GM12874 (cell line): ENCODE measurements around the gene ERC1.

Experiments used
- TF ChIP-seq, protein P1 (sequence below): IDR thresholded peaks from 2 replicates; pipeline ENCODE4 v1.5.1; 2011; ENCODE audit warnings: low read depth, mild to moderate bottlenecking, control low read depth, low read length, moderate library complexity; ENCODE audit not compliant: insufficient read depth

The ERC1 gene

DNA sequence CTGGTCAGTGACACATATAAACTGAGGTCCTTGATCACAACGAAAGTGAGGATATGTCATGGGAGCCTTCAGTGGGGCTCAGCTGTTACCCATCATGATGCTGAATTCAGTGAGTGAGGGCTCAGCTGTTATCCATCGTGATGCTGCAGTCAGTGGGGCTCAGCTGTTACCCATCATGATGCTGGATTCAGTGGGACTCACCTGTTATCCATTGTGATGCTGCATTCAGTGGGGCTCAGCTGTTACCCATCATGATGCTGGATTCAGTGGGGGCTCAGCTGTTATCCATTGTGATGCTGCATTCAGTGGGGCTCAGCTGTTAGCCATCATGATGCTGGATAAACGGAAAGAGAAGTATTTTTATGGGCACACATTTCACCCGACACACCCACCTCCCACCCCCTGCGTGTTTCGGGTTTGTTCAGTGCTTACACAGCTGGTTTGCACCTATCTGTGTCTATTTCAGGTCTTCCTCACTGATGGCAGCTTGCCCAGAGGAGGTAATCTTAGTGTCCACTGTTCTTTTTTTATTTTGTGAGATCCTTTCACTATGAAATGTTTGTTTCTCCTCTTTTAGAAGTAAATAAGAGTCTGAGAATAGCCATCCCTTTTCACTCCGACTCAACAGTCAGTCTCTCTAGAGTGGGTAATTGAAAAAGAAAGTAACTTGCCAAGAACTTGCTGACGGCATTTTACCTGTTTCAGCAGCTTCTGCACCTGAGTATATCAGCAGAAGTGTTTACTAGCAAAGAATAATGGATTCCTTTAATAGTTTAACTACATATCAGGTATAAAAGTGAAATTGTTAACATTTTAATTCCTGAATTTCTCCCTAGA is 183.0 kb downstream of the ERC1 start:
- TF ChIP-seq, protein P1, sequence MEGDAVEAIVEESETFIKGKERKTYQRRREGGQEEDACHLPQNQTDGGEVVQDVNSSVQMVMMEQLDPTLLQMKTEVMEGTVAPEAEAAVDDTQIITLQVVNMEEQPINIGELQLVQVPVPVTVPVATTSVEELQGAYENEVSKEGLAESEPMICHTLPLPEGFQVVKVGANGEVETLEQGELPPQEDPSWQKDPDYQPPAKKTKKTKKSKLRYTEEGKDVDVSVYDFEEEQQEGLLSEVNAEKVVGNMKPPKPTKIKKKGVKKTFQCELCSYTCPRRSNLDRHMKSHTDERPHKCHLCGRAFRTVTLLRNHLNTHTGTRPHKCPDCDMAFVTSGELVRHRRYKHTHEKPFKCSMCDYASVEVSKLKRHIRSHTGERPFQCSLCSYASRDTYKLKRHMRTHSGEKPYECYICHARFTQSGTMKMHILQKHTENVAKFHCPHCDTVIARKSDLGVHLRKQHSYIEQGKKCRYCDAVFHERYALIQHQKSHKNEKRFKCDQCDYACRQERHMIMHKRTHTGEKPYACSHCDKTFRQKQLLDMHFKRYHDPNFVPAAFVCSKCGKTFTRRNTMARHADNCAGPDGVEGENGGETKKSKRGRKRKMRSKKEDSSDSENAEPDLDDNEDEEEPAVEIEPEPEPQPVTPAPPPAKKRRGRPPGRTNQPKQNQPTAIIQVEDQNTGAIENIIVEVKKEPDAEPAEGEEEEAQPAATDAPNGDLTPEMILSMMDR: no peak

DNA sequence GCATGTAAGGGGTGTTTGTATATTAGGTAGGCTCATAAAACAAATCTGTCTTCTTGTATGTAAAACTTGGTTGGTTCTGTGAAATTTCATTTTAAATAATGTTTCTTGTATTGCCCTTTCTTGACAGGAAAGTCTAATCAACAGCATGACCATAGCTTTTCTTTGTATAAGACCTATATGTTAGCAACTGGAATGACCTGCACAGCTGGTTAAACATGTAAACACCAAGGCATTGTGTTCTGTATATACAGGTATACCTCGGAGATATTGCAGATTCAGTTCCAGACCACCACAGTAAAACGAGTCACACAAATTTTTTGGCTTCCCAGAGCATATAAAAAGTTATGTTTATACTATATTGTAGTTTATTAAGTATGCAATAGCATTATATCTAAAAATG is 183.6 kb downstream of the ERC1 start:
- TF ChIP-seq, protein P1: no peak

DNA sequence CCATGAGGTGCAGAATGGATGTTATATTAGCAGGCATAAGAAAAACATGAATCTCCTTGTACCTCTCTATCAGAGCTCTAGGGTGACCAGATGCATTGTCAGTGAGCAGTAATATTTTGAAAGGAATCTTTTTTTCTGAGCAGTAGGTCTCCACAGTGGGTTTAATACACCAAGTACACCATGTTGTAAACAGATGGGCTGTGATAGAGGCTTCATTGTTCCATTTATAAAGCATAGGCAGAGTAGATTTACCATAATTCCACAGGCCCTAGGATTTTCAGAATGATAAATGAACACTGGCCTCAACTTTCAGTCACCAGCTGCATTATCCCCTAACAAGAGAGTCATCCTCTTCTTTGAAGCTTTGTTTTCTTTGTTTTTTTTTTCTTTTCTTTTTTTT is 185.2 kb downstream of the ERC1 start:
- TF ChIP-seq, protein P1: no peak

DNA sequence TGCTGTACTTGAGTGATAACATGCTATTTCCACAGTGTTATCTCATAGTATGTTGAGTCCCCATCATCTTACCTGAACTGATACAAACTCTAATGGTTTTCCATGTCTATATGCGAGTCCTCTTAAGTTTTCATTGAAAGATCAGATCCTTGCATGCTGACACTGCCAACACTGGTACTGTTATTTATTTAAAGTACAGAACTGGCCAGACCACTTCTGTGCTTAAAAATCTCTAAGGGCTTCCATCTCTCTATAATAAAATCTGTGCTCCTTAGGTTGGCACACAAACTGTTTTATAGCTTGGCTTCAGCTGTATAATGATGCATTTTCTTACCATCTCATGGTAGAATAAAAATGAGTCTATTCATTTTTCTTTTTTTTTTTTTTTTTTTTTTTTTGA is 188.1 kb downstream of the ERC1 start:
- TF ChIP-seq, protein P1: no peak

DNA sequence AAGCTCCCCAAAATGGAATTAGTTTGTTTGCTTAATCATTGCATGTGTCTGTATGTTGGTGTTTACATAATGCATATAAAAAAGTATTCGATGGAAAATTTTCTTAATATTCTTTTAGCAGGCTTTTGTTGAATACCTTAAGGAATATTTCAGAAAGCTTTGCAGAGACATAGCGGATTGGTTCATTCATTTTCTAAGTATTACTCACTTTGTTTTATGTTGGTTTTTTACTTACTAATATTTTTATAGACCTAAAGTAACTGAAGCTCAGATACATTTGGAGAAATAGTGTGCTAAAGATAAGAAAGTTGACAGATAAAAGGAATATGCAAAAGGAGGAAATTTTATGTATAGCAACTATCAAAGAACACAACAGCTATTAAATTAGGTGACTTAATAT is 191.0 kb downstream of the ERC1 start:
- TF ChIP-seq, protein P1: no peak

DNA sequence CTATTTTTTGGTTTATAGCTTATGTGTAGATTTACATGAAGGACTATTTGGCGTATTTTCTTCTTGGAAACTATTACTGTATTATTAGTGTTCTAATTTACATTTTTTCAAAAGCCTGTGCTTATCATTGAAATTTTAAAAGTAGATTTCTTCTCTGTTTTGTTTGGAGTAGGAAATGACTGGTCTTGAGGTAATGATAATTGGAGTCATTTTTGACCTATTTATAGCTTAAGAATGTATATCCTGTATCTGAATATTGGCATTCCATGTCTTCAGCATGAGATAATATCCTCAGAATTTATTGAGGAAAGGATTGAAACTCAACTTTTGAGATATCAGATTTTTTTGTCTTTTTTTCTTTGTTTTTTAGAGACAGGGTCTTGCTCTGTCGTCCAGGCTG is 193.4 kb downstream of the ERC1 start:
- TF ChIP-seq, protein P1: no peak

DNA sequence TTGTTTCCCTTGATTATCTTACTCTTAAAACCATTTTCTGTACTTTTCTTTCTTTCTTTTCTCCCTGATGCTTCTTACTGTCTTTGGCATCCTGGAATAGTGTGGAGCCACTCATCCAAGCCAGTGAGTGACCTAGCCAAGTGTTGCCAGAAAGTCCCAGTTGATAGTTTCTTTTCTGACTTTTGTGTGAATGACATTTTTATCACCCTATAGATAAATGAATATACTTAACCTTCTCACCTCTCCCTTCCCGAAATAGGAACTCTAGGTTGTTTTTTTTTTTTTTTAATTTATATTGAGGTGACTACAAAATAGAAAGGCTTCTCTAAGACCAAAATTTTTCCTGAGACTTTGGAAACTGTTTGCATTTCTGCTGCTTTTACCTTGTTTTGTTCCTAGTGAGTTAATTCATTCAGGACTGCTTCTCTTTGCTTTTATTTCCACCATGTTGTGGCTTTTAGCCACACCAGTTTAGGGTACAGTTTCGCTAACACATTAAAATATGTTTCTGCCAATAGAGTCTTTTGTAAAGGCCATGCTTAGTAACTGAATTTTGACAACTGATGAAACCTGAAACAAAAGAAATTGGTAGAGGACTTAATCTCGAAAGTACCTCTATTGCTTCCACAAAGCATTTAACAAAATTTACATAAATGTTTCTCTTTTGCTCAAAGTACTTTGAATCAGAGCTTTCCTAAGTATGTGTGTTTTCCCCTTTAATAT is 194.6 kb downstream of the ERC1 start:
- TF ChIP-seq, protein P1: no peak
